Esophagus squamous epithelium (tissue), 4 donors: ENCODE measurements around the gene BMP7.

Experiments used
- POLR2A ChIP-seq, 4 donors: fragments of 450-650 bp; IDR thresholded peaks; one replicate each; pipeline ENCODE4 v1.6.1; 2017; ENCODE audit warnings: antibody characterized with exemption in 4 of 4, mild to moderate bottlenecking in 4 of 4, moderate library complexity in 3 of 4
- TF ChIP-seq, protein P1 (sequence below), 6 experiments: fragments of 450-650 bp in 4 of 6; fragments of 200-600 bp in 2 of 6; sonication (generic) in 2 of 6; IDR thresholded peaks; one replicate each; pipeline ENCODE4 v1.5.1; 2016 to 2019; ENCODE audit warnings: antibody characterized with exemption in 6 of 6, mild to moderate bottlenecking in 4 of 6, moderate library complexity in 4 of 6

GRCh38 chr20:57130160-57130772 lies 136.2 kb downstream of the BMP7 start:
- TF ChIP-seq, protein P1, sequence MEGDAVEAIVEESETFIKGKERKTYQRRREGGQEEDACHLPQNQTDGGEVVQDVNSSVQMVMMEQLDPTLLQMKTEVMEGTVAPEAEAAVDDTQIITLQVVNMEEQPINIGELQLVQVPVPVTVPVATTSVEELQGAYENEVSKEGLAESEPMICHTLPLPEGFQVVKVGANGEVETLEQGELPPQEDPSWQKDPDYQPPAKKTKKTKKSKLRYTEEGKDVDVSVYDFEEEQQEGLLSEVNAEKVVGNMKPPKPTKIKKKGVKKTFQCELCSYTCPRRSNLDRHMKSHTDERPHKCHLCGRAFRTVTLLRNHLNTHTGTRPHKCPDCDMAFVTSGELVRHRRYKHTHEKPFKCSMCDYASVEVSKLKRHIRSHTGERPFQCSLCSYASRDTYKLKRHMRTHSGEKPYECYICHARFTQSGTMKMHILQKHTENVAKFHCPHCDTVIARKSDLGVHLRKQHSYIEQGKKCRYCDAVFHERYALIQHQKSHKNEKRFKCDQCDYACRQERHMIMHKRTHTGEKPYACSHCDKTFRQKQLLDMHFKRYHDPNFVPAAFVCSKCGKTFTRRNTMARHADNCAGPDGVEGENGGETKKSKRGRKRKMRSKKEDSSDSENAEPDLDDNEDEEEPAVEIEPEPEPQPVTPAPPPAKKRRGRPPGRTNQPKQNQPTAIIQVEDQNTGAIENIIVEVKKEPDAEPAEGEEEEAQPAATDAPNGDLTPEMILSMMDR (IDR thresholded peaks at IDR 0.05) = no peak
- no peak for TF ChIP-seq POLR2A (IDR thresholded peaks at IDR 0.05)
